HepG2 (cell line): ENCODE results near the gene ZMYM4.

ENCODE experiments used
- SETDB1 ChIP-seq: sonication (generic); formaldehyde crosslinking; IDR thresholded peaks from 2 replicates; pipeline ENCODE4 v1.5.1; 2020; ENCODE audit warnings: missing genetic modification reagents, mild to moderate bottlenecking, borderline replicate concordance
- SP2 ChIP-seq: sonication (generic); formaldehyde crosslinking; IDR thresholded peaks from 2 replicates; pipeline ENCODE4 v1.5.1; 2020; ENCODE audit warnings: mild to moderate bottlenecking, missing genetic modification reagents
- TCF12 ChIP-seq, 2 experiments: fragments of 450-650 bp in 1 of 2; sonication (generic) in 1 of 2; formaldehyde crosslinking in 1 of 2; IDR thresholded peaks; 2 replicates each; pipeline versions ENCODE4 v1.6.1 to v1.8.0; 2017 to 2022; ENCODE audit warnings: antibody characterized with exemption in 1 of 2, mild to moderate bottlenecking in 1 of 2, missing genetic modification reagents in 1 of 2, moderate library complexity in 1 of 2

DNA sequence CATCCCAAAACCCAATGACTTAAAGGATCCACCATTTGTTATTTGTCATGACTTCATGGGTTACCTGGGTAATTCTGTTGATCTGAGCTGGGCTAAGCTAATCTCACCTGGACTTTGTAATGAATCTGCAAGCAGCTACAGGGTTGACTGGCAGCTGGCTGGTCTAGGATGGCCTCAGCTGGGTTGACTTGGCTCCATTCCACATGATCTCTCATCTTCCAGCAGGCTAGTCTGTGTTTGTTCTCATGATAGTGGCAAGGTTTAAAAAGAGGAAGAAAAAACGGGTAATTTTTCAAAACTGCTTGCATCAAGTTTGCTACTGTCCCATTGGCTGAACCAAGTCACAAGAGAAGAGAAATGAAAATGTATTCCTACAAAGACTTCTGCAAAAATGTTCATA, 24.8 kb upstream of the ZMYM4 start:
- TF ChIP-seq TCF12 (IDR thresholded peaks at IDR 0.05): no peak
- no peak for TF ChIP-seq TCF12 (CRISPR knock-in tag; IDR thresholded peaks at IDR 0.05)
- no peak for TF ChIP-seq SETDB1 (CRISPR knock-in tag)
- TF ChIP-seq SP2 (CRISPR knock-in tag): no peak
